Stimulated activated CD4-positive, alpha-beta T cell treated with anti-CD3 and anti-CD28 coated beads, Interleukin-4, amount 100 ng/mL, for 4 hours (primary cell): ENCODE results near the gene DBN1.

Source experiments
- DNase-seq, 2 experiments: peaks; one replicate each; pipeline ENCODE4 v3.0.0-alpha.2; 2020

Gene DBN1

GRCh38 chr5:177455661-177456590, 17.5 kb downstream of the DBN1 start:
- peak; percentile 89 to 98 for DNase-seq

GRCh38 chr5:177455036-177455660, 18.3 kb downstream of the DBN1 start:
- DNase-seq = peak; percentile 90 to 93

GRCh38 chr5:177454397-177455035, 18.9 kb downstream of the DBN1 start:
- DNase-seq = peak; percentile 91 to 96

GRCh38 chr5:177453852-177454396, 19.5 kb downstream of the DBN1 start:
- no peak for DNase-seq

GRCh38 chr5:177452688-177453638, 20.5 kb downstream of the DBN1 start:
- no peak for DNase-seq

- no peak for DNase-seq
Observed at GRCh38 chr5:177450667-177451424, 22.6 kb downstream of the DBN1 start.

GRCh38 chr5:177449140-177450061, 24.0 kb downstream of the DBN1 start:
- no peak for DNase-seq

- DNase-seq = no peak
Observed at GRCh38 chr5:177448244-177448950, 25.0 kb downstream of the DBN1 start.

GRCh38 chr5:177447611-177448243, 25.7 kb downstream of the DBN1 start:
- no peak for DNase-seq

GRCh38 chr5:177447066-177447610, 26.3 kb downstream of the DBN1 start:
- peak; percentile 57 to 67 for DNase-seq

GRCh38 chr5:177446200-177447065, 27.0 kb downstream of the DBN1 start, which contains the start of gene PRR7:
TSS of gene PRR7 (plus strand) at chr5:177446814. CDS start at chr5:177455068, 8,254 bp downstream.
- peak; percentile 72 to 76 for DNase-seq

GRCh38 chr5:177445917-177446199, 27.6 kb downstream of the DBN1 start:
- DNase-seq = no peak

GRCh38 chr5:177445052-177445916, 28.1 kb downstream of the DBN1 start:
- no peak for DNase-seq

- DNase-seq = no peak
Observed at GRCh38 chr5:177444106-177445051, 29.1 kb downstream of the DBN1 start.

GRCh38 chr5:177443144-177443983, 30.1 kb downstream of the DBN1 start:
- no peak for DNase-seq
